OCI-LY1 (cell line): ENCODE measurements around the gene TMEM204.

ENCODE experiments used
- EZH2 ChIP-seq: fragments of 200-600 bp; sonication (generic), shearing (Covaris generic); IDR thresholded peaks from 2 replicates; pipeline ENCODE4 v1.8.0; 2017; ENCODE audit warnings: borderline replicate concordance, mixed run types, mild to moderate bottlenecking, antibody characterized with exemption, low read length, moderate library complexity, mixed read lengths
- TF ChIP-seq, protein P1 (sequence below): fragments of 200-600 bp; sonication (generic), shearing (Covaris generic); IDR thresholded peaks from 2 replicates; pipeline ENCODE4 v1.5.1; 2017; ENCODE audit warnings: mild to moderate bottlenecking, antibody characterized with exemption, low read length, moderate library complexity, mixed read lengths

GRCh38 chr16:1580256-1580655 lies 46.8 kb downstream of the TMEM204 start:
- TF ChIP-seq EZH2, result no peak
- TF ChIP-seq, protein P1, sequence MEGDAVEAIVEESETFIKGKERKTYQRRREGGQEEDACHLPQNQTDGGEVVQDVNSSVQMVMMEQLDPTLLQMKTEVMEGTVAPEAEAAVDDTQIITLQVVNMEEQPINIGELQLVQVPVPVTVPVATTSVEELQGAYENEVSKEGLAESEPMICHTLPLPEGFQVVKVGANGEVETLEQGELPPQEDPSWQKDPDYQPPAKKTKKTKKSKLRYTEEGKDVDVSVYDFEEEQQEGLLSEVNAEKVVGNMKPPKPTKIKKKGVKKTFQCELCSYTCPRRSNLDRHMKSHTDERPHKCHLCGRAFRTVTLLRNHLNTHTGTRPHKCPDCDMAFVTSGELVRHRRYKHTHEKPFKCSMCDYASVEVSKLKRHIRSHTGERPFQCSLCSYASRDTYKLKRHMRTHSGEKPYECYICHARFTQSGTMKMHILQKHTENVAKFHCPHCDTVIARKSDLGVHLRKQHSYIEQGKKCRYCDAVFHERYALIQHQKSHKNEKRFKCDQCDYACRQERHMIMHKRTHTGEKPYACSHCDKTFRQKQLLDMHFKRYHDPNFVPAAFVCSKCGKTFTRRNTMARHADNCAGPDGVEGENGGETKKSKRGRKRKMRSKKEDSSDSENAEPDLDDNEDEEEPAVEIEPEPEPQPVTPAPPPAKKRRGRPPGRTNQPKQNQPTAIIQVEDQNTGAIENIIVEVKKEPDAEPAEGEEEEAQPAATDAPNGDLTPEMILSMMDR, result no peak
